ENCODE results near the gene MATCAP1.

Gene MATCAP1

GRCh38 chr16:67156143-67156844 is 27.5 kb downstream of the MATCAP1 start:
- no peak for DNase-seq (ENCODE audit: low read depth in 2 of 2)

GRCh38 chr16:67155295-67156142 is 28.2 kb downstream of the MATCAP1 start:
- DNase-seq (ENCODE audit: low read depth in 2 of 2) = peak; percentile 75 to 80

- no peak for DNase-seq (ENCODE audit: low read depth in 2 of 2)
Observed at GRCh38 chr16:67154578-67155294, 29.0 kb downstream of the MATCAP1 start.

GRCh38 chr16:67151431-67152097 is 32.2 kb downstream of the MATCAP1 start:
- DNase-seq (ENCODE audit: low read depth in 2 of 2) = no peak

GRCh38 chr16:67150833-67151396 is 32.8 kb downstream of the MATCAP1 start, which contains the start of gene B3GNT9:
Gene B3GNT9, minus strand, starts transcription at chr16:67150998. Its CDS starts 513 bp downstream, at chr16:67150485.
- no peak for DNase-seq (ENCODE audit: low read depth in 2 of 2)

GRCh38 chr16:67150047-67150832 is 33.5 kb downstream of the MATCAP1 start:
- DNase-seq (ENCODE audit: low read depth in 2 of 2) = peak in 1 of 2 donors; percentile 46

- no peak for DNase-seq (ENCODE audit: low read depth in 2 of 2)
Observed at GRCh38 chr16:67149276-67150046, 34.3 kb downstream of the MATCAP1 start.

GRCh38 chr16:67148656-67149275 is 35.0 kb downstream of the MATCAP1 start:
- DNase-seq (ENCODE audit: low read depth in 2 of 2) = no peak

- DNase-seq (ENCODE audit: low read depth in 2 of 2) = no peak
Observed at GRCh38 chr16:67148221-67148620, 35.5 kb downstream of the MATCAP1 start.

- DNase-seq (ENCODE audit: low read depth in 2 of 2) = no peak
Observed at GRCh38 chr16:67147437-67148140, 36.2 kb downstream of the MATCAP1 start.

- DNase-seq (ENCODE audit: low read depth in 2 of 2) = no peak
Observed at GRCh38 chr16:67146523-67147357, 37.0 kb downstream of the MATCAP1 start.

- no peak for DNase-seq (ENCODE audit: low read depth in 2 of 2)
Observed at GRCh38 chr16:67145746-67146145, 38.0 kb downstream of the MATCAP1 start.

- no peak for DNase-seq (ENCODE audit: low read depth in 2 of 2)
Observed at GRCh38 chr16:67144943-67145342, 38.8 kb downstream of the MATCAP1 start.

- no peak for DNase-seq (ENCODE audit: low read depth in 2 of 2)
Observed at GRCh38 chr16:67142342-67142741, 41.4 kb downstream of the MATCAP1 start.

GRCh38 chr16:67141391-67141790 is 42.4 kb downstream of the MATCAP1 start:
- DNase-seq (ENCODE audit: low read depth in 2 of 2) = no peak

- DNase-seq (ENCODE audit: low read depth in 2 of 2) = no peak
Observed at GRCh38 chr16:67137605-67138004, 46.2 kb downstream of the MATCAP1 start.

- no peak for DNase-seq (ENCODE audit: low read depth in 2 of 2)
Observed at GRCh38 chr16:67129422-67129821, 54.3 kb downstream of the MATCAP1 start.

GRCh38 chr16:67128887-67129286 is 54.9 kb downstream of the MATCAP1 start:
- no peak for DNase-seq (ENCODE audit: low read depth in 2 of 2)
